Measurements from ENCODE around the gene RNU1-3.

RNU1-3 gene

DNA sequence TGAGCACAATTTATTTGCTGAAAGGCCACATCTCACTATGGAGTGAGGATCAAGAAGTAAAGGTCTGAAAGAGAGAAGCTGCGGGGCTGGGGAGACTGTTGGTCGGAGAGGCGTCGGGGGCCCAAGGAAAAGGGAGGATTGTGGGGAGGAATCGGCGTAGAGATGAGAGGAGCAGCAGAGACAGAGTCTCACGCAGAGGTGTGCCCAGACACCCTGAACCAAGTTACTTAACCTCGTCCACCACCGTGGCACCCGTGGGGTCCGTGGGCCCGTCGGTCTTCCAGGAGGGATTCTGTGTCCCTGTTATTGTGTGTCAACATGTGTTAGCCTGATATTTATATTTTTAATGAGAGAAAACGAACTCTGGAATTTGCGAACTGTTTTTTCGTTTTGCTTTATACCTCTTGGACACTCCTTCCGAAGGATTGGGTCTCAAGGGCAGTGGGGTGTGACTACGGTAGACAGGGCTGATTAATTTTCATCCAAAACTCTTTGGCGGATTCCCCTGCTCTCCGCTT, 49.6 kb downstream of the RNU1-3 start:
- no peak for DNase-seq

All from fibroblast of skin of right biceps (primary cell).